GM12878 (cell line): Measurements from ENCODE around the gene IMMP2L. TPM values are rescaled to one million over a fixed set of nuclear protein-coding genes. Genes with fewer than 3 reads are reported as not detected.

ENCODE experiments used
- ATAC-seq: fragments of 200-7000 bp; cut with Tn5 transposase; 3 replicates; pipeline ENCODE4 v1.9.1; 2020; ENCODE audit warnings: mild to moderate bottlenecking, moderate library complexity
- BruUV-seq: library from RNA; stranded (reverse); fragments of 400-500 nt; replicated peaks from 2 replicates; lab custom pipeline; 2021; lab: Mats Ljungman, UMichigan
- CTCF ChIA-PET: fragments of 300-600 bp; sonication (Branson Sonifier 250); formaldehyde crosslinking; extraction: SDS; loops from one replicate; lab custom pipeline; 2021; ENCODE audit warnings: inconsistent platforms; lab: Yijun Ruan, JAX
- POLR2A ChIA-PET: fragments of 350-600 bp; formaldehyde crosslinking; extraction: SDS; loops from one replicate; lab custom pipeline; 2021; ENCODE audit warnings: inconsistent platforms; lab: Charles Lee
- RAD21 ChIA-PET: fragments of 300-600 bp; sonication (Branson Sonifier 250); formaldehyde crosslinking; loops from one replicate; lab custom pipeline; 2023; ENCODE audit warnings: antibody characterized with exemption; ENCODE audit not compliant: unreplicated experiment; lab: Charles Lee
- SMC1A ChIA-PET: fragments of 300-600 bp; sonication (Branson Sonifier 250); formaldehyde crosslinking; loops from one replicate; lab custom pipeline; 2023; ENCODE audit not compliant: unreplicated experiment, uncharacterized antibody; lab: Charles Lee
- DNase-seq: peaks from one replicate; pipeline ENCODE4 v3.0.0-alpha.2; 2011; ENCODE audit warnings: low read depth, low spot score
- FAIRE-seq: peaks from 3 replicates; lab custom pipeline; 2011; peaks lifted over from hg19 to GRCh38; lab: Jason Lieb, UNC
- H2AFZ ChIP-seq: 2 replicates; pipeline ENCODE4 v1.6.0; 2011; ENCODE audit warnings: low read depth, low read length, control low read depth; ENCODE audit not compliant: control insufficient read depth
- H3K27ac ChIP-seq: 2 replicates; pipeline ENCODE4 v1.5.1; 2011; ENCODE audit warnings: control low read depth; ENCODE audit not compliant: control insufficient read depth, insufficient read depth
- H3K27me3 ChIP-seq, 2 experiments: replicated peaks in 1 of 2; 2 replicates each; pipeline versions ENCODE4 v1.6.0 to v1.6.1; 2011; ENCODE audit warnings: low read length in 1 of 2; ENCODE audit not compliant: control insufficient read depth in 2 of 2, insufficient read depth in 2 of 2
- H3K36me3 ChIP-seq, 2 experiments: 2 replicates each; pipeline ENCODE4 v1.5.1; 2011; ENCODE audit warnings: low read length in 1 of 2; ENCODE audit not compliant: control insufficient read depth in 2 of 2, insufficient read depth in 2 of 2
- H3K4me1 ChIP-seq: 2 replicates; pipeline ENCODE4 v1.6.1; 2011; ENCODE audit warnings: mild to moderate bottlenecking, low read length, moderate library complexity, mixed read lengths; ENCODE audit not compliant: control insufficient read depth, insufficient read depth
- H3K4me2 ChIP-seq: 2 replicates; pipeline ENCODE4 v1.6.0; 2011; ENCODE audit warnings: control low read depth; ENCODE audit not compliant: control insufficient read depth, insufficient read depth
- H3K4me3 ChIP-seq: fragments of 200-600 bp; sonication (generic); 2 replicates; pipeline ENCODE4 v1.5.1; 2016
- H3K79me2 ChIP-seq: 2 replicates; pipeline ENCODE4 v1.6.0; 2011; ENCODE audit warnings: low read length; ENCODE audit not compliant: control insufficient read depth, insufficient read depth
- H3K9ac ChIP-seq: 2 replicates; pipeline ENCODE4 v1.8.0; 2011; ENCODE audit warnings: low read length, control low read depth, mixed read lengths; ENCODE audit not compliant: control insufficient read depth, insufficient read depth
- H3K9me3 ChIP-seq: replicated peaks from 3 replicates; pipeline ENCODE4 v1.5.1; 2011; ENCODE audit warnings: mild to moderate bottlenecking, low read length; ENCODE audit not compliant: control insufficient read depth, insufficient read depth
- H4K20me1 ChIP-seq: 2 replicates; pipeline ENCODE4 v1.6.0; 2011; ENCODE audit not compliant: control insufficient read depth, insufficient read depth
- BRCA1 ChIP-seq: IDR thresholded peaks from 2 replicates; pipeline ENCODE4 v1.6.1; 2011; ENCODE audit warnings: low read depth, low read length, improper control_type of control experiment
- CBX3 ChIP-seq: fragments of 200-600 bp; sonication (generic); IDR thresholded peaks from 2 replicates; pipeline ENCODE4 v1.6.1; 2016; ENCODE audit warnings: low read depth, borderline replicate concordance
- FOS ChIP-seq: IDR thresholded peaks from 3 replicates; pipeline ENCODE4 v1.6.1; 2011; ENCODE audit warnings: borderline replicate concordance; ENCODE audit not compliant: insufficient read length; ENCODE audit errors: extremely low read depth
- GABPA ChIP-seq: IDR thresholded peaks from 2 replicates; pipeline ENCODE4 v1.6.1; 2014; ENCODE audit warnings: antibody characterized with exemption, low read depth, mild to moderate bottlenecking, inconsistent platforms
- IKZF2 ChIP-seq, 2 experiments: fragments of 450-650 bp; IDR thresholded peaks; 2 replicates each; pipeline ENCODE4 v1.6.1; 2017; ENCODE audit warnings: mild to moderate bottlenecking in 2 of 2, moderate library complexity in 2 of 2
- IRF3 ChIP-seq: fragments of 450-650 bp; IDR thresholded peaks from 2 replicates; pipeline ENCODE4 v1.6.1; 2014; ENCODE audit warnings: mild to moderate bottlenecking
- NBN ChIP-seq: fragments of 450-650 bp; IDR thresholded peaks from 2 replicates; pipeline ENCODE4 v1.6.1; 2016
- NKRF ChIP-seq: fragments of 450-650 bp; conservative IDR thresholded peaks from 2 replicates; pipeline ENCODE4 v1.6.1; 2017; ENCODE audit warnings: mild to moderate bottlenecking, moderate library complexity
- NR2F1 ChIP-seq: fragments of 450-650 bp; conservative IDR thresholded peaks from 2 replicates; pipeline ENCODE4 v1.6.1; 2017; ENCODE audit warnings: mild to moderate bottlenecking
- POLR2AphosphoS5 ChIP-seq: IDR thresholded peaks from 2 replicates; pipeline ENCODE4 v1.6.1; 2011; ENCODE audit warnings: mild to moderate bottlenecking, low read length, inconsistent platforms
- RB1 ChIP-seq: fragments of 450-650 bp; formaldehyde crosslinking; IDR thresholded peaks from 2 replicates; pipeline ENCODE4 v1.6.1; 2017; ENCODE audit warnings: mild to moderate bottlenecking, borderline replicate concordance
- RELA ChIP-seq: fragments of 450-650 bp; IDR thresholded peaks from 2 replicates; pipeline ENCODE4 v1.8.0; 2014; ENCODE audit warnings: borderline replicate concordance; ENCODE audit not compliant: partially characterized antibody
- REST ChIP-seq: IDR thresholded peaks from 2 replicates; pipeline ENCODE4 v1.6.1; 2012; ENCODE audit warnings: mild to moderate bottlenecking, low read depth, low read length
- SRF ChIP-seq, 2 experiments: IDR thresholded peaks; 2 replicates each; pipeline ENCODE4 v1.6.1; 2011; ENCODE audit warnings: low read depth in 2 of 2, low read length in 2 of 2, mild to moderate bottlenecking in 1 of 2, moderate library complexity in 1 of 2
- STAT3 ChIP-seq: IDR thresholded peaks from 2 replicates; pipeline ENCODE4 v1.6.1; 2011; ENCODE audit warnings: low read depth, low read length, improper control_type of control experiment
- ZSCAN29 ChIP-seq: fragments of 450-650 bp; IDR thresholded peaks from 2 replicates; pipeline ENCODE4 v1.6.1; 2017; ENCODE audit warnings: mild to moderate bottlenecking, moderate library complexity
- WGBS: methylation state at CpG from one replicate; pipeline ENCODE4 v1.1.6; 2016; ENCODE audit warnings: low lambda C conversion rate; ENCODE audit not compliant: insufficient replicate concordance, insufficient coverage; ENCODE audit errors: missing lambda C conversion rate; 5-methylcytosine and 5-hydroxymethylcytosine counted together
- in situ Hi-C: fragments of 300-500 bp; cut with MboI; formaldehyde crosslinking; loops from 9 replicates; pipeline ENCODE4 v1.14.3; 2018; ENCODE audit warnings: mixed read lengths
- intact Hi-C: fragments of 100-400 bp; cut with micrococcal nuclease; formaldehyde crosslinking; loops from one replicate; pipeline ENCODE4 v1.14.2; 2022; ENCODE audit not compliant: unreplicated experiment
- polyA plus RNA-seq, 11 experiments: library from polyadenylated mRNA; depleted of rRNA in 4 of 11; unstranded in 6 of 11; stranded (reverse) in 5 of 11; fragments of >200 nt; fragmentation: Nextera tagmentation in 4 of 11; fragmentation: Illumina TruSeq in 1 of 11; extraction: Ambion mirVana in 4 of 11; extraction: Trizol in 1 of 11; gene quantifications; 1 replicate in 1 of 11; 2 replicates in 10 of 11; pipeline versions ENCODE4 v1.2.1 to v1.2.3, GENCODE V29; 2011 to 2016; ENCODE audit warnings: inconsistent platforms in 2 of 11, missing spikeins in 2 of 11, low read depth in 1 of 11
- total RNA-seq, 4 experiments: library from RNA; depleted of rRNA in 3 of 4; stranded (reverse); fragments of >200 nt in 3 of 4; fragmentation: Illumina TruSeq in 1 of 4; extraction: Trizol in 1 of 4; gene quantifications; 2 replicates each; pipeline versions ENCODE4 v1.2.1 to v1.2.3, GENCODE V29; 2013 to 2021

Gene IMMP2L
- total and polyA plus RNA-seq, 10 of the 15 experiments (the other 5 are each of a cell fraction or from before 2014, with no cell fraction given), result 12.6 to 46.3 (median 19.6) TPM

GRCh38 chr7:110790992-110791391 is 771.3 kb downstream of the IMMP2L start (continued):
- no peak for TF ChIP-seq CBX3
- TF ChIP-seq BRCA1, result no peak
- no peak for TF ChIP-seq RB1
- no peak for TF ChIP-seq STAT3
- no peak for TF ChIP-seq FOS
- TF ChIP-seq RELA, result no peak

- H3K9ac ChIP-seq, result no peak overlapping the region
- H3K27ac ChIP-seq, result no peak overlapping the region
- SMC1A ChIA-PET, result interaction anchor here (0.9 kb wide), 1 partner anchor 8 kb away, joined by 3 read pairs; no protein-coding TSS in a partner anchor
- WGBS, result 27% methylated on average over 3 of the region's 3 CpGs
- no TSS peak for BruUV-seq
- no peak overlapping the region for H3K4me2 ChIP-seq
- H3K79me2 ChIP-seq, result no peaks in the 10 kb centered on the region
- RAD21 ChIA-PET, result no interaction called here
- H2AFZ ChIP-seq, result no peak overlapping the region
- TF ChIP-seq POLR2AphosphoS5 (no peak), NR2F1 (no peak), SRF (IDR thresholded peaks at IDR 0.05; ENCODE audit: low read depth in 2 of 2, low read length in 2 of 2) (no peak), REST (no peak), IKZF2 (IDR thresholded peaks at IDR 0.05) (no peak), NBN (no peak), ZSCAN29 (no peak), GABPA (no peak), NKRF (no peak), IRF3 (no peak)
- no peak overlapping the region for H3K4me3 ChIP-seq
- H4K20me1 ChIP-seq, result no peaks in the 10 kb centered on the region
- no peaks in the 10 kb centered on the region for H3K36me3 ChIP-seq
- ATAC-seq, result no peak
- POLR2A ChIA-PET, result no interaction called here
- no peaks in the 10 kb centered on the region for H3K9me3 ChIP-seq
- CTCF ChIA-PET, result no interaction called here
- H3K27me3 ChIP-seq, result no peaks in the 10 kb centered on the region
- DNase-seq, result no peak
- in situ Hi-C loops (no loop called here), intact Hi-C loops (no loop called here)
- no peaks in the 10 kb centered on the region for H3K4me1 ChIP-seq
- FAIRE-seq, result no peak
Measured at GRCh38 chr7:110786328-110786965, 775.8 kb downstream of the IMMP2L start.
